HepG2 (cell line): ENCODE measurements around the gene PAPSS2. TPM values are rescaled to one million over a fixed set of nuclear protein-coding genes. Genes with fewer than 3 reads are reported as not detected.

Source experiments
- ATF4 ChIP-seq, 2 experiments: fragments of 450-650 bp in 1 of 2; sonication (generic) in 1 of 2; formaldehyde crosslinking; IDR thresholded peaks; 2 replicates each; pipeline versions ENCODE4 v1.5.0 to v1.8.0; 2020 to 2022; ENCODE audit warnings: mild to moderate bottlenecking in 1 of 2, missing genetic modification reagents in 1 of 2
- BRCA1 ChIP-seq: sonication (generic); formaldehyde crosslinking; IDR thresholded peaks from 2 replicates; pipeline ENCODE4 v1.4.0; 2020; ENCODE audit warnings: missing genetic modification reagents
- E2F1 ChIP-seq: sonication (generic); formaldehyde crosslinking; IDR thresholded peaks from 2 replicates; pipeline ENCODE4 v1.5.0; 2020; ENCODE audit warnings: missing genetic modification reagents
- FOXK2 ChIP-seq: fragments of 450-650 bp; IDR thresholded peaks from 2 replicates; pipeline ENCODE4 v1.6.1; 2016
- GLI4 ChIP-seq: sonication (generic); formaldehyde crosslinking; IDR thresholded peaks from 2 replicates; pipeline ENCODE4 v1.5.1; 2020; ENCODE audit warnings: missing genetic modification reagents, mild to moderate bottlenecking, moderate library complexity, borderline replicate concordance
- HINFP ChIP-seq: sonication (generic); formaldehyde crosslinking; IDR thresholded peaks from 2 replicates; pipeline ENCODE4 v1.4.0; 2020; ENCODE audit warnings: low read depth, mild to moderate bottlenecking, missing genetic modification reagents
- JDP2 ChIP-seq: sonication (generic); formaldehyde crosslinking; IDR thresholded peaks from 2 replicates; pipeline ENCODE4 v1.8.1; 2022; ENCODE audit warnings: missing genetic modification reagents, borderline replicate concordance
- KDM3A ChIP-seq: IDR thresholded peaks from 2 replicates; pipeline ENCODE4 v1.6.1; 2018; ENCODE audit warnings: low read depth, missing compliant biosample characterization
- KDM5A ChIP-seq: fragments of 200-600 bp; sonication (generic); IDR thresholded peaks from 2 replicates; pipeline ENCODE4 v1.7.0; 2018; ENCODE audit warnings: antibody characterized with exemption, mild to moderate bottlenecking, low read length, borderline replicate concordance
- NBN ChIP-seq: fragments of 450-650 bp; conservative IDR thresholded peaks from 2 replicates; pipeline ENCODE4 v1.6.1; 2017
- NFATC3 ChIP-seq: sonication (generic); formaldehyde crosslinking; IDR thresholded peaks from 2 replicates; pipeline ENCODE4 v1.5.1; 2020; ENCODE audit warnings: mild to moderate bottlenecking, missing genetic modification reagents
- PTBP1 ChIP-seq: fragments of 200-400 bp; formaldehyde crosslinking; IDR thresholded peaks from 2 replicates; pipeline ENCODE4 v1.6.1; 2018; ENCODE audit warnings: low read length, low read depth; ENCODE audit not compliant: poor library complexity, severe bottlenecking
- SMARCC2 ChIP-seq: fragments of 450-650 bp; IDR thresholded peaks from 2 replicates; pipeline ENCODE4 v1.6.1; 2017; ENCODE audit warnings: antibody characterized with exemption, mild to moderate bottlenecking
- SRY ChIP-seq: sonication (generic); formaldehyde crosslinking; IDR thresholded peaks from 2 replicates; pipeline ENCODE4 v1.8.0; 2022; ENCODE audit warnings: mild to moderate bottlenecking, missing genetic modification reagents
- THAP11 ChIP-seq: IDR thresholded peaks from 2 replicates; pipeline ENCODE4 v1.6.1; 2016; ENCODE audit warnings: missing biosample characterization, missing genetic modification reagents
- TIGD3 ChIP-seq: sonication (generic); formaldehyde crosslinking; IDR thresholded peaks from 2 replicates; pipeline ENCODE4 v1.5.1; 2020; ENCODE audit warnings: mild to moderate bottlenecking, missing genetic modification reagents, borderline replicate concordance
- TOPORS ChIP-seq: sonication (generic); formaldehyde crosslinking; IDR thresholded peaks from 2 replicates; pipeline ENCODE4 v1.8.0; 2023; ENCODE audit warnings: mild to moderate bottlenecking, missing genetic modification reagents
- ZMYM3 ChIP-seq: sonication (generic); formaldehyde crosslinking; IDR thresholded peaks from 2 replicates; pipeline ENCODE4 v1.5.1; 2020; ENCODE audit warnings: mild to moderate bottlenecking, missing genetic modification reagents
- ZNF274 ChIP-seq: sonication (generic); formaldehyde crosslinking; IDR thresholded peaks from 2 replicates; pipeline ENCODE4 v1.5.1; 2020; ENCODE audit warnings: mild to moderate bottlenecking, missing genetic modification reagents
- ZNF652 ChIP-seq: IDR thresholded peaks from 2 replicates; pipeline ENCODE4 v1.6.1; 2016; ENCODE audit warnings: low read depth, borderline replicate concordance
- ZNF747 ChIP-seq: sonication (generic); formaldehyde crosslinking; IDR thresholded peaks from 2 replicates; pipeline ENCODE4 v1.8.1; 2023; ENCODE audit warnings: missing genetic modification reagents, mild to moderate bottlenecking, borderline replicate concordance
- ZNF790 ChIP-seq: sonication (generic); formaldehyde crosslinking; IDR thresholded peaks from 2 replicates; pipeline ENCODE4 v1.8.0; 2022; ENCODE audit warnings: missing genetic modification reagents, mild to moderate bottlenecking, borderline replicate concordance
- polyA plus RNA-seq, 8 experiments: library from polyadenylated mRNA; depleted of rRNA in 3 of 8; stranded (reverse) in 7 of 8; unstranded in 1 of 8; fragments of >200 nt; fragmentation: Illumina TruSeq in 4 of 8; extraction: Trizol in 4 of 8; gene quantifications; 2 replicates each; pipeline versions ENCODE4 v1.2.1 to v1.2.3, GENCODE V29; 2011 to 2016; ENCODE audit warnings: low read depth in 4 of 8, missing spikeins in 1 of 8, mixed read lengths in 1 of 8; ENCODE audit not compliant: insufficient read depth in 1 of 8
- total RNA-seq, 5 experiments: library from RNA; depleted of rRNA; stranded (reverse); fragments of >200 nt; fragmentation: Illumina TruSeq; extraction: Trizol; gene quantifications; 2 replicates each; pipeline ENCODE4 v1.2.3, GENCODE V29; 2016; ENCODE audit warnings: low read depth in 1 of 5

Gene PAPSS2
- total and polyA plus RNA-seq, 2 of the 13 experiments (the other 11 are each of a cell fraction or from before 2014, with no cell fraction given), result 0.11 to 0.12 TPM

- peak; percentile 72 for TF ChIP-seq HINFP (CRISPR knock-in tag)
- TF ChIP-seq KDM5A, result no peak
- no peak for TF ChIP-seq PTBP1
- TF ChIP-seq ATF4 (CRISPR knock-in tag; IDR thresholded peaks at IDR 0.05), result peak in 1 of 2 experiments; percentile 85; a peak in 2 of 4 replicates
- peak; percentile 82 for TF ChIP-seq FOXK2
- peak; percentile 57; the same call in 1 of the 2 replicates for TF ChIP-seq THAP11 (CRISPR knock-in tag)
- TF ChIP-seq ZNF747 (CRISPR knock-in tag), result peak; percentile 71; the same call in 1 of the 2 replicates
- no peak for TF ChIP-seq SRY (CRISPR knock-in tag)
- no peak; the same call in 1 of the 2 replicates for TF ChIP-seq KDM3A (CRISPR knock-in tag)
- TF ChIP-seq ZMYM3 (CRISPR knock-in tag), result peak; percentile 82
- no peak for TF ChIP-seq GLI4 (CRISPR knock-in tag)
- TF ChIP-seq NBN, result no peak
- no peak for TF ChIP-seq E2F1 (CRISPR knock-in tag)
- no peak for TF ChIP-seq ZNF274 (CRISPR knock-in tag)
- peak; percentile 45; the same call in 1 of the 2 replicates for TF ChIP-seq ZNF652
- no peak for TF ChIP-seq TIGD3 (CRISPR knock-in tag)
- peak; percentile 47; the same call in 1 of the 2 replicates for TF ChIP-seq JDP2 (CRISPR knock-in tag)
- no peak for TF ChIP-seq SMARCC2
- 0 out of 2 replicates have a peak, but pooled peaks have one; percentile 28 for TF ChIP-seq TOPORS (CRISPR knock-in tag)
- TF ChIP-seq ZNF790 (CRISPR knock-in tag), result no peak
- TF ChIP-seq NFATC3, result no peak
- TF ChIP-seq BRCA1 (CRISPR knock-in tag), result no peak
Observed at GRCh38 chr10:87618566-87619423, 40.9 kb upstream of the PAPSS2 start (continued).
